Measurements from ENCODE around the gene SEM1. TPM values are rescaled to one million over a fixed set of nuclear protein-coding genes. Genes with fewer than 3 reads are reported as not detected.
"Not testable (repeated sequence)": the region's sequence is repeated elsewhere in the genome, so short reads cannot be mapped to it uniquely, and the experiment has no call there.

The SEM1 gene
- total RNA-seq, 1 donor from 2014 or later: 60.4 TPM

DNA sequence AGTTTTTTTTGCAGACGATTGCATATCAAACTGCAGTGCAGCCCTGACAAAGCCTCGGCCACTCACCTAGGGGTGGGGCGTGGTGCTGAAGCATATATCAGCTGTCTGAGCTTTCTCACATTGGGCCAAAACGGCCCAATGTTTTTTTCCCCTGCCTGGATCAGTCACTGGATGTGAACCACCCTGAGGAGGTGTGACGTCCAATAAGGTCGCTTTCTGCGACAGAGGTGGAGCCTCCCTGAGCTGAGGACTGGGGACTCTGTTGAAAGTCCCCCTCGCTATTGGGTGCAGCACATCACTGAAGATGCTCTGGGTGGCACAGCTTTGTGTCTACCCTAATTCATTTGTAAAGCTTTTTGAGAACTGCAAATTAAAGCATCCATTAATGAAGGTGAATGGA lies 60.9 kb downstream of the SEM1 start:
- H3K4me3 Mint-ChIP-seq (ENCODE audit: unreplicated experiment): no peak overlapping the region
- H3K4me1 Mint-ChIP-seq (ENCODE audit: unreplicated experiment): no peaks in the 10 kb centered on the region

DNA sequence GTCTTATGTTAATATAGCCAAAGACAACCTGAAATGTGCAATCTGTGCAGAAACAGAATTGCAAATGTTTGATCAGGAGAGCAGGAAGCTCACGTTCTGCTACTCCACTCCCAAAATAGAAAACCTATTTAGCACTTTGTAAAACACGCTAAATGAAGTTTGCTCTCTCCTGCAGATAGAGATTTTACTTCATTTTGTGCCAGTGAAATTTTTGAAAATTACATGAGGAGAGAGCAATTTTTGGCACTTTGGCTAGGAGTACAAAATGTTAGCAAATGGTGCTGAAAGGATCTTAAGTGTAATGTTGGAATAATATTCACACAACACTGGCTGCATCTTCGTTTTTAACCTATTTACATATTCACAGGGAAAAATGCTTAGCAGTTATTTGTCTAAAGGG lies 61.9 kb downstream of the SEM1 start:
- Mint-ChIP-seq H3K9me3 (ENCODE audit: unreplicated experiment) (no peaks in the 10 kb centered on the region), H3K36me3 (ENCODE audit: low read depth, unreplicated experiment) (peaks cover 3% of the 10 kb centered on the region), H3K4me1 (ENCODE audit: unreplicated experiment) (no peaks in the 10 kb centered on the region), H3K27ac (ENCODE audit: unreplicated experiment) (no peak overlapping the region), H3K4me3 (ENCODE audit: unreplicated experiment) (no peak overlapping the region), H3K27me3 (ENCODE audit: unreplicated experiment) (peaks cover 2% of the 10 kb centered on the region)
- TF ChIP-seq, protein P1, sequence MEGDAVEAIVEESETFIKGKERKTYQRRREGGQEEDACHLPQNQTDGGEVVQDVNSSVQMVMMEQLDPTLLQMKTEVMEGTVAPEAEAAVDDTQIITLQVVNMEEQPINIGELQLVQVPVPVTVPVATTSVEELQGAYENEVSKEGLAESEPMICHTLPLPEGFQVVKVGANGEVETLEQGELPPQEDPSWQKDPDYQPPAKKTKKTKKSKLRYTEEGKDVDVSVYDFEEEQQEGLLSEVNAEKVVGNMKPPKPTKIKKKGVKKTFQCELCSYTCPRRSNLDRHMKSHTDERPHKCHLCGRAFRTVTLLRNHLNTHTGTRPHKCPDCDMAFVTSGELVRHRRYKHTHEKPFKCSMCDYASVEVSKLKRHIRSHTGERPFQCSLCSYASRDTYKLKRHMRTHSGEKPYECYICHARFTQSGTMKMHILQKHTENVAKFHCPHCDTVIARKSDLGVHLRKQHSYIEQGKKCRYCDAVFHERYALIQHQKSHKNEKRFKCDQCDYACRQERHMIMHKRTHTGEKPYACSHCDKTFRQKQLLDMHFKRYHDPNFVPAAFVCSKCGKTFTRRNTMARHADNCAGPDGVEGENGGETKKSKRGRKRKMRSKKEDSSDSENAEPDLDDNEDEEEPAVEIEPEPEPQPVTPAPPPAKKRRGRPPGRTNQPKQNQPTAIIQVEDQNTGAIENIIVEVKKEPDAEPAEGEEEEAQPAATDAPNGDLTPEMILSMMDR (IDR thresholded peaks at IDR 0.05; ENCODE audit: unreplicated experiment): no peak
- DNase-seq (ENCODE audit: low spot score): no peak

More for the DNA sequence above, 60.9 kb downstream of the SEM1 start:
- TF ChIP-seq, protein P1 (IDR thresholded peaks at IDR 0.05; ENCODE audit: unreplicated experiment): no peak
- DNase-seq (ENCODE audit: low spot score): no peak
- H3K27ac Mint-ChIP-seq (ENCODE audit: unreplicated experiment): no peak overlapping the region
- H3K36me3 Mint-ChIP-seq (ENCODE audit: low read depth, unreplicated experiment): peaks cover 3% of the 10 kb centered on the region
- H3K27me3 Mint-ChIP-seq (ENCODE audit: unreplicated experiment): peaks cover 2% of the 10 kb centered on the region
- H3K9me3 Mint-ChIP-seq (ENCODE audit: unreplicated experiment): no peaks in the 10 kb centered on the region

DNA sequence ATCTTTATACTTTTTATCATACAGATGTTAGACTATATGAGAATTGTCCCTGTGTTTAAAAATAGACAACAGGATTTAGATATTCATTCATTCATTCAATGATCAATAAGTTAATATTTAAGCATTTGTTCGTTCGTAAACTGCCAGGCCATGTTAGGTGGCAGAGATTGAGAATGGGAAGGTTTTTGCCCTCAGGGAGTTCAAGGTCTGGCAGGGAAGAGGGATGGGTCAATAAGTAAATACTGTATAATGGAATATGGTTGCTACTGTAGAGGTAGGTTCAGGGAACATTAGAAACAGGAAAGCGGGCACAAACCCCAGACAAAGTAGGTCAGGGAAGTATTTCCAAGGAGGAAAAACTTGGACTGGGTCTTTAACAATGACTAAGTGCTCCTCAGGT lies 64.6 kb downstream of the SEM1 start:
- no peak overlapping the region for H3K4me3 Mint-ChIP-seq (ENCODE audit: unreplicated experiment)

DNA sequence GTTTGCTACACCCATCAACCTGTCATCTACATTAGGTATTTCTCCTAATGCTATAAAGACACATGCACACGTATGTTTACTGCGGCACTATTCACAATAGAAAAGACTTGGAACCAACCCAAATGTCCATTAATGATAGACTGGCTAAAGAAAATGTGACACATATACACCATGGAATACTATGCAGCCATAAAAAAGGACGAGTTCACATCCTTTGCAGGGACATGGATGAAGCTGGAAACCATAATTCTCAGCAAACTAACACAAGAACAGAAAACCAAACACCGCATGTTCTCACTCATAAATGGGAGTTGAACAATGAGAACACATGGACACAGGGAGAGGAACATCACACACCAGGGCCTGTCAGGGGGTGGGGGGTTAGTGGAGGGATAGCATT lies 66.2 kb downstream of the SEM1 start:
- not testable (repeated sequence) for H3K4me1 Mint-ChIP-seq (ENCODE audit: unreplicated experiment); H3K27me3 Mint-ChIP-seq (ENCODE audit: unreplicated experiment)

More for the DNA sequence above, 64.6 kb downstream of the SEM1 start:
- Mint-ChIP-seq H3K9me3 (ENCODE audit: unreplicated experiment) (no peaks in the 10 kb centered on the region), H3K4me1 (ENCODE audit: unreplicated experiment) (no peaks in the 10 kb centered on the region), H3K36me3 (ENCODE audit: low read depth, unreplicated experiment) (no peaks in the 10 kb centered on the region), H3K27me3 (ENCODE audit: unreplicated experiment) (peaks cover 2% of the 10 kb centered on the region), H3K27ac (ENCODE audit: unreplicated experiment) (no peak overlapping the region)
- TF ChIP-seq, protein P1 (IDR thresholded peaks at IDR 0.05; ENCODE audit: unreplicated experiment): no peak
- no peak for DNase-seq (ENCODE audit: low spot score)

DNA sequence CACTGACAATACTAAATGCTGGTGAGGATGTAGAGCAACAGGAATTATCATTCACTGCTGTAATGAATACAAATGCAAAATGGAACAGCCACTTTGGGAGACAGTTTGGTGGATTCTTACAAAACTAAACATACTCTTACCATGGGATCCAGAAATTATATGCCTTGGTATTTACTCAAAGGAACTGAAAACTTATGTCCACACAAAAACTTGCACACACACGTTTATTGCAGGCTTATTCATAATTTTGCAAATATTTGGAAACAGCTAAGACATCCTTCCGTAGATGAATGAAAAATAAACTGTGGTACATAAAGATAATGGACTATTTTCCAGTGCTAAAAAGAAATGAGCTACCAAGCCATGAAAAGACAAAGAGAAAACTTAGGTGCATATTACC lies 69.6 kb downstream of the SEM1 start:
- H3K4me1 Mint-ChIP-seq (ENCODE audit: unreplicated experiment): peaks cover 5% of the 10 kb centered on the region

More for the DNA sequence above, 66.2 kb downstream of the SEM1 start:
- not testable (repeated sequence) for H3K27ac Mint-ChIP-seq (ENCODE audit: unreplicated experiment); DNase-seq (ENCODE audit: low spot score); H3K9me3 Mint-ChIP-seq (ENCODE audit: unreplicated experiment); H3K36me3 Mint-ChIP-seq (ENCODE audit: low read depth, unreplicated experiment); H3K4me3 Mint-ChIP-seq (ENCODE audit: unreplicated experiment)

More for the DNA sequence above, 69.6 kb downstream of the SEM1 start:
- Mint-ChIP-seq H3K36me3 (ENCODE audit: low read depth, unreplicated experiment) (no peaks in the 10 kb centered on the region), H3K27ac (ENCODE audit: unreplicated experiment) (no peak overlapping the region), H3K9me3 (ENCODE audit: unreplicated experiment) (no peaks in the 10 kb centered on the region), H3K27me3 (ENCODE audit: unreplicated experiment) (peaks cover 1% of the 10 kb centered on the region), H3K4me3 (ENCODE audit: unreplicated experiment) (no peak overlapping the region)
- DNase-seq (ENCODE audit: low spot score): no peak
- TF ChIP-seq, protein P1 (IDR thresholded peaks at IDR 0.05; ENCODE audit: unreplicated experiment): no peak

Data from endothelial cell (in vitro differentiated cells).